BJ (cell line): ENCODE results near the gene ACOT13. TPM values are rescaled to one million over a fixed set of nuclear protein-coding genes. Genes with fewer than 3 reads are reported as not detected.
"Not testable (repeated sequence)": the region's sequence is repeated elsewhere in the genome, so short reads cannot be mapped to it uniquely, and the experiment has no call there.

Experiments used
- CTCF ChIA-PET: fragments of 350-600 bp; formaldehyde crosslinking; extraction: SDS; loops from one replicate; lab custom pipeline; 2021; ENCODE audit warnings: antibody characterized with exemption, inconsistent platforms; lab: Yijun Ruan, JAX
- POLR2A ChIA-PET: fragments of 300-600 bp; sonication (Branson Sonifier 250); formaldehyde crosslinking; extraction: SDS; loops from one replicate; lab custom pipeline; 2021; ENCODE audit warnings: antibody characterized with exemption; lab: Charles Lee
- DNase-seq: peaks from one replicate; pipeline ENCODE4 v3.0.0-alpha.2; 2011; ENCODE audit warnings: low read depth
- H3K27me3 ChIP-seq: 2 replicates; pipeline ENCODE4 v1.6.0; 2011; ENCODE audit warnings: low read length; ENCODE audit not compliant: control insufficient read depth, insufficient read depth
- H3K36me3 ChIP-seq: 2 replicates; pipeline ENCODE4 v1.5.1; 2011; ENCODE audit warnings: low read length; ENCODE audit not compliant: control insufficient read depth, insufficient read depth
- H3K4me3 ChIP-seq: 2 replicates; pipeline ENCODE4 v1.5.1; 2011; ENCODE audit warnings: low read depth, mild to moderate bottlenecking, control low read depth, low read length
- polyA plus RNA-seq: library from polyadenylated mRNA; depleted of rRNA; stranded (reverse); fragments of >200 nt; gene quantifications from 2 replicates; pipeline ENCODE4 v1.2.3, GENCODE V29; 2011
- TF ChIP-seq, protein P1 (sequence below): IDR thresholded peaks from 2 replicates; pipeline ENCODE4 v1.5.1; 2011; ENCODE audit warnings: low read depth, mild to moderate bottlenecking, control low read depth, inconsistent platforms, low read length, moderate library complexity; ENCODE audit not compliant: insufficient read depth

Gene ACOT13
- polyA plus RNA-seq, 1 experiment: 9.9 TPM

DNA sequence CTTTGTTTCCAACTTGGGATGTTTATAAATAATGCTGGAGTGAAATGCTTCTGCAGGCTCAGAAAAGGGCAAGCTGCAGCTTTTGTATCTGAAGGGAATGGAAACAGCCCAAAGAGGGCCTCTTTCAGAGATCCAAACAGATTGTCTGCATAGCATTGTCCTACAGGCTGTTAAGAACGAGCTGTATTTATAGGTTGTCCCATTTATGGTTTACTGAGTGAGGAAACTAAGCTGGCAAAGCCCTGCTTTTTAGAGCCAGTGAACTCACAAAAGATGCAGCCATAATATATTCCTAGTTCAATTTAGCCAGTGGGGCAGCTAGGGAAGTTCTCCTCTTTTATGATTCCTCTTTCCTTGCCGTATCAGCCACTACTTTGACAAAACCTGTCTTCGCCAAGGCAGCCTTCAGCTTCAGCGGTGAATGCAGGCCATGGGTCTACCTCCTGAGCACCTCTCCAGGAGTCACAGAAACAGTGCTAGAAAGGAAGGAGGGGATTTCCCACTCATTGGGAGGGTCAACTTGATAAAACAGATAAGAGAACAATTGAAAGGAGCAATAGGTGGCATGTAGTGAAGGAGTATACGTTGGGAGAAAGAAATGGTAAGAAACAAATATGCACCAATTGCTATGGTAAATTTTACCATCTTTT is 35.9 kb upstream of the ACOT13 start:
- TF ChIP-seq, protein P1, sequence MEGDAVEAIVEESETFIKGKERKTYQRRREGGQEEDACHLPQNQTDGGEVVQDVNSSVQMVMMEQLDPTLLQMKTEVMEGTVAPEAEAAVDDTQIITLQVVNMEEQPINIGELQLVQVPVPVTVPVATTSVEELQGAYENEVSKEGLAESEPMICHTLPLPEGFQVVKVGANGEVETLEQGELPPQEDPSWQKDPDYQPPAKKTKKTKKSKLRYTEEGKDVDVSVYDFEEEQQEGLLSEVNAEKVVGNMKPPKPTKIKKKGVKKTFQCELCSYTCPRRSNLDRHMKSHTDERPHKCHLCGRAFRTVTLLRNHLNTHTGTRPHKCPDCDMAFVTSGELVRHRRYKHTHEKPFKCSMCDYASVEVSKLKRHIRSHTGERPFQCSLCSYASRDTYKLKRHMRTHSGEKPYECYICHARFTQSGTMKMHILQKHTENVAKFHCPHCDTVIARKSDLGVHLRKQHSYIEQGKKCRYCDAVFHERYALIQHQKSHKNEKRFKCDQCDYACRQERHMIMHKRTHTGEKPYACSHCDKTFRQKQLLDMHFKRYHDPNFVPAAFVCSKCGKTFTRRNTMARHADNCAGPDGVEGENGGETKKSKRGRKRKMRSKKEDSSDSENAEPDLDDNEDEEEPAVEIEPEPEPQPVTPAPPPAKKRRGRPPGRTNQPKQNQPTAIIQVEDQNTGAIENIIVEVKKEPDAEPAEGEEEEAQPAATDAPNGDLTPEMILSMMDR: no peak
- Histone ChIP-seq H3K27me3 (peaks cover 2% of the 10 kb centered on the region), H3K4me3 (no peak overlapping the region), H3K36me3 (no peaks in the 10 kb centered on the region)
- CTCF ChIA-PET: no interaction called here
- DNase-seq: no peak
- POLR2A ChIA-PET: no interaction called here

DNA sequence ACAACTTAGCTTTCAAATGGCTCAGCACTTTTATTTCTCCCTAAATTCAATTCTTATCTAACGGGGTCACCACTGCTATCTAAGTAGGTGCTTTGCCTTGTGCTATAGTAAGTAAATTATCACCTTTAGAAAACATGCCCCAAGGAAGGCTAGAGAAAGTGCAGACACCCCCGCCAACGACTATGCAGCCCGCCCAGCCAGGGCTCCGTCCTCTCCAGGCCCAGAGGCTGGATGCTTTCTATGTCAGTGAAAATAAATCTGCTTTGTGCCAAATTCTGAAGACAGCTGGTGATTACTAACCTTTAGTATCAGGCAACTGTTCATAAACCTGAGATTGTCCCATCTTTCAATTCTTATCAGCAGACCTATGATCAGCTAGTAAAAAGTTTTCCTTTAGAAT is 35.2 kb upstream of the ACOT13 start:
- no peak overlapping the region for H3K4me3 ChIP-seq
- H3K27me3 ChIP-seq: peaks cover 2% of the 10 kb centered on the region
- TF ChIP-seq, protein P1: no peak
- ChIA-PET CTCF (no interaction called here), POLR2A (no interaction called here)
- no peak for DNase-seq
- no peaks in the 10 kb centered on the region for H3K36me3 ChIP-seq

DNA sequence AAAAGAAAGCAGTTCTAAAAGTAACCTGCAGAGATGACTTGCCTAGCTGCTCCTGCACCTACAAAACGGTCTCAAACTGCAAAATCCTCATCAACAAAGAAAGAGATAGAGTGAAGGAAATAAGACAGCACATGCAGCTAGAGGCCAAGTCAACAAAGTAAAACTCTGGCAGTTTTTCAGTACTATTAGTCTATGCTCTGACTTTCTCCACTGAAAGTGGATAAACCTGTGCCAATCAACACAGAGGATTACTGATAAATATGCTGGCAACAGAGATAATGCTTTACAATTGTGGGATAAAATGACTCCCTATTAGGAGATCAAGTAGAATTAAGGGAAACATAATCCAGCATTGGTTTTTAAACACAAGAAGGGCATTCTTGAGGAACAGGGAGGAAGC is 34.3 kb upstream of the ACOT13 start:
- TF ChIP-seq, protein P1: no peak
- POLR2A ChIA-PET: no interaction called here
- CTCF ChIA-PET: no interaction called here
- peaks cover 4% of the 10 kb centered on the region for H3K27me3 ChIP-seq
- H3K36me3 ChIP-seq: no peaks in the 10 kb centered on the region
- no peak overlapping the region for H3K4me3 ChIP-seq
- no peak for DNase-seq

DNA sequence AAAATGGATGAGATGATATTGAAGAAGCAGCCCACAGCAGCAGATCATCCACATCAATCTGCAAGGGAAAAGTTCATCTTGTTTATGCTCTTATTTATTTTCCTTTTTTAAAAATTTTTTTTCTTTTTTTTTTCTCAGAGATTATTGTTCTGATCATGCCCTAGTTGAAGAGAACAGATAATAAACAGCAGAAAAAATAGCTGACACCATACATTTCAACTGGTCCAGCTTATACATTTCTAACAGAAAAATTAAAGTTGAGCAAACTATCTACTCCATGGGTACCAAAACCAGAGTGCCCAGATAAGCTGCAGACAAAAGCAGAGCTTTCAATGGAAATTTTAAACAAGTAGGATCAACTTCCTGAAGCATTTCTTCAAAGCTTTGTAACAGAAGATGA is 30.2 kb upstream of the ACOT13 start:
- H3K27me3 ChIP-seq: peaks cover 4% of the 10 kb centered on the region
- ChIA-PET CTCF (interaction anchor here (0.6 kb wide), 1 partner anchor 142 kb away, joined by 3 read pairs; no protein-coding TSS in a partner anchor), POLR2A (no interaction called here)
- no peak overlapping the region for H3K4me3 ChIP-seq
- H3K36me3 ChIP-seq: no peaks in the 10 kb centered on the region
- DNase-seq: no peak
- TF ChIP-seq, protein P1: no peak

DNA sequence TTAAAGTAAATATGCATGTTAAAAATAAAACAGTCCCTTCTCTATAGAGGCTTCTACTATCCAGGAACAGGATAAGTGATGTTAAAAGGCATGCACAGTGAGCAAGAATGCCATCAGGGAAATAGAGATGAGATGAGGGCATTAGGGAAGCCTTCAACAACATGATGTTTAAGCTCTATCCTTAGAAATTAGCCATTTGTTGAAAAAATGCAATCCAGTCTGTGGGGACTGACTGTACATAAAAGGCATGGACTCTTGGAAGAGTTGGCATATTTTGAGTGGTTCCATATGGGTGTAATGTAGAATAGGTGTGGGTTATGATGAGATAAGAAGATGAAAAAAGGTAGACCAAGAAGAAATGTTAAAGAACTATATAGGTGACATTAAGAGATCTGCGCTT is 26.7 kb upstream of the ACOT13 start:
- Histone ChIP-seq H3K36me3 (no peaks in the 10 kb centered on the region), H3K27me3 (peaks cover 8% of the 10 kb centered on the region), H3K4me3 (no peak overlapping the region)
- ChIA-PET CTCF (no interaction called here), POLR2A (no interaction called here)
- TF ChIP-seq, protein P1: no peak
- no peak for DNase-seq

DNA sequence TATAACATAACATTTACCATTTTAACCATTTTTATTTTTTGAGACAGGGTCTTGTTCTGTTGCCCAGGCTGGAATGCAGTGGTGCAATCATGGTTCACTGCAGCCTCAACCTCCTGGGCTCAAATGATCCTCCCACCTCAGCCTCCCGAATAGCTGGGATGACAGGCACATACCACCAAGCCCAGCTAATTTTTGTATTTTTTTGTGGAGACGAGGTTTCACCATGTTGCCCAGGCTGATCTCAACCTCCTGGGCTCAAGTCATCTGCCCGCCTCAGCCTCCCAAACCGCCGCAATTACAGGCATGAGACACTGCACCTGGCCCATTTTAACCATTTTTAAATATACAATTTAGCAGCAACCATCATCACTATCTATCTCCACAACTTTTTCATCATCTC is 26.2 kb upstream of the ACOT13 start:
- CTCF ChIA-PET, POLR2A ChIA-PET: not testable (repeated sequence)

More for the DNA sequence above, 26.2 kb upstream of the ACOT13 start:
- H3K27me3 ChIP-seq, H3K36me3 ChIP-seq, DNase-seq, H3K4me3 ChIP-seq: not testable (repeated sequence)
